A172 (cell line): ENCODE results near the gene GSE1. TPM values are rescaled to one million over a fixed set of nuclear protein-coding genes. Genes with fewer than 3 reads are reported as not detected.
"Not testable (repeated sequence)": the region's sequence is repeated elsewhere in the genome, so short reads cannot be mapped to it uniquely, and the experiment has no call there.

Experiments
- DNase-seq: peaks from one replicate; pipeline ENCODE4 v3.0.0-alpha.2; 2015; ENCODE audit warnings: low spot score
- total RNA-seq: library from RNA; depleted of rRNA; stranded (reverse); fragments of >200 nt; shearing (Covaris generic); gene quantifications from 2 replicates; pipeline ENCODE4 v1.2.3, GENCODE V29; 2014

Gene GSE1
- total RNA-seq, 1 experiment from 2014 or later = 13.4 TPM

DNA sequence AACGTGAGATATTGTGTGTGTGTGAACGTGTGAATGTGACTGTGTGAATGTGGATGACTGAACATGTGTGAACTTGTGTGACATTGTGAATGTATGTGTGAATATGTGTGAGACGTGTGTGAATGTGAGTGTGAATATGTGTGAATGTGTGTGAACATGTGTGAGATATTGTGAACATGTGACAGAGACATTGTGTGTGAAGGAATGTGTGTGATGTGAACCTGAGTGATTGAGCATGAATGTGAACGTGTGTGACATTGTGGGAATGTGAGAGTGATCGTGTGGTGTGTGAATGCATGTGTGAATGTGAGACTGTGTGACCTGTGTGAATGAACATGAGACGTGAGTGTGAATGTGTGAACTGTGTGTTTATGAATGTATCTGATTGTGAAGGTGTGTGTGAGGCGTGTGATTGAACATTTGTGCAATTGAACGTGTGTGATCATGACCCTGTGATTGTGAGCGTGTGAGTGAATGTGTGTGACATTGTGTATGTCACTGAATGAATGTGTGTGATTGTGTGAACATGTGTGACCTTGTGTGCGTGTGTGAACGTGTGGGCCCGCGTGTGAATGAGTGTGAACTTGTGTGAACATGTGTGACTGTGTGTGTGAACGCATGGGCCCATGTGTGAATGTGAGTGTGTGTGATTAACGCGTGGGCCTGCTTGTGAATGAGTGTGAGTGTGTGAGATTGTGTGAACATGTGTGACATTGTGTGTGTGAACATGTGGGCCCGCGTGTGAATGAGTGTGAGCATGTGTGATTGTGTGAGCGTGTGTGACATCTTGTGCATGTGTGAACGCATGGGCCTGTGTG is 23.2 kb upstream of the GSE1 start:
- no peak for DNase-seq

DNA sequence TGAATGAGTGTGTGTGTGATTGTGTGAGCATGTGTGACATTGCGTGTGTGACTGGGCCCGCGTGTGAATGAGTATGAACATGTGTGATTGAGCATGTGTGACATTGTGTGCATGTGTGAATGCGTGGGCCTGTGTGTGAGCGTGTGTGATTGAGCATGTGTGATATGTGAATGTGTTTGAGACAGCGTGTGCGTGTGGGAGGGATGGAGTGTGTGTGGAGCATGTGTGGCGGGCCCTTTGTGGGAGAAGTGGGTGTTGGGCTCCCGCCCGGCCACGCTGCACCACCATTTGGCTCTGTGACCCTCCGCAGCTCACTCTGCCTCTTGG is 22.7 kb upstream of the GSE1 start:
- no peak for DNase-seq

DNA sequence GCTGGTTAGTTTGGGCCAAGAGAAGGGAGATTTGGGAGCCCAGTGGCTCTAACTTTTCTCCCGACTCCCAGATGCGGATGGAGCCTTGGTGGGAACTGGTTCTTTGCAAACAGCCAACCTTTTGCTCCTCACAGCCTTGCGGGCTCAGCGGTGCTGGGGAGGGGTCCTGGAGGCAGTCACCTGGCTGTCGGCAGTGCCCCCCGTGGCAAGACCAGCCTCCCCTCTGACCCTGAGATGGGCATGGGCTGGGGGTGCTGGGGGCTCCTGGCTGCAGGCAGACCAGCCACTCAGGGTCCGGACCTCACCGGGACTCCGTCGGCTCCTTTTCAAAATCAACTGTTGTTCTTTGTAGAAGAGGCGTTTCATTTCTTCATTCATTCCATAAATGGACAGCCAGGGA is 21.7 kb upstream of the GSE1 start:
- DNase-seq = no peak

DNA sequence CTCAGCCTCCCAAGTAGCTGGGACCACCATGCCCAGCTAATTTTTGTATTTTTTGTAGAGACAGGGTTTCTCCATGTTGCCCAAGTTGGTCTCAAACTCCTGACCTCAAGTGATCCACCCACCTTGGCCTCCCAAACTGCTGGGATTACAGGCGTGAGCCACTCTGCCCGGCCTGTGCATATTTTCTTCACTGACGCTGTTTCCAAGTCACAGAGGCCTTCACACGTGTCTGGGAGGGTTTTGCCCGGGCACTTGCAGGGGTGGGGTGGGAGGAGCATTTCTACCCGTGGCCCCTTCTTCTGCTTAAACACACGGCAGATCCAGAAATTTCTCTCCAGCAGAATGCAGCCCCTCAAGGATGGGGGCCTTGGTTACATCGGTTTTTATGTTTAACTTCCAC is 20.8 kb upstream of the GSE1 start:
- not testable (repeated sequence) for DNase-seq

DNA sequence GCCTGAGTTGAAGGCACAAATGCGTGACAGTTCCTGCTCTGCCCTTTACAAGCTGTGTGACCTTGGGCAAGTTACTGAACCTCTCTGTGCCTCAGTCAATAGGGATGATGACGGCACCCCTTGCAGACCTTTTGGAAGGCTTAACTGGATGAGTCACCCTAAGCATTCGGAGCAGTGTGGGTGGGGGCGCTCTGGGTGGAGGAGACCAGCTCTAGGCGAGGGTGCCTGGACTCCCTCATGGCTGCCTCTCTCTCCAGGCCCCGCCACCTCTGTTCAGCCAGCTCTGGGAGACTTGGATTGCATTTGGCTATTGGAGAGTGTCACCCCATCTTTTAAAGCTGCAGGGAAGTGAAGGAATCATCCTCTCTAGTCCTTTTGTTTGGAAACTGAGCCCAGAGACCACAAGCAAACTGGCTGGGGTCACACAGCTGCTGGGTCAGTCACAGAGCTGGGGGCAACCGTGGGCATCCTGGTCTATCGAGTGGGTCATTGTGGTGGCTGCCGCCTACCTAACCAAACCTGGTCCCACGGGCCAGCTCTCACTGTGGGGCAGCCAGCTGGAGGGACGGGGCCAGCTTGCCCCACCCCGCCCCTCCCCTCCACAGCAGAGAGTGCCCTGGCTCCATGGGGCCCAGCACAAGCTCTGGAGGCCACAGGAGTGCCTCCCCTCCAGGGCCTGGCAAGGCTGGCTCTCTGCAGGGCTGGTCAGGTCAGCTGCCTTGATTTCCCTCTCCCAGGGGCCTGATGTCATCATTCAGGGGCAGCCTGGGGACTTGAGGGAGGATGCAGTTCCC is 20.2 kb upstream of the GSE1 start:
- peak; percentile 38 for DNase-seq

DNA sequence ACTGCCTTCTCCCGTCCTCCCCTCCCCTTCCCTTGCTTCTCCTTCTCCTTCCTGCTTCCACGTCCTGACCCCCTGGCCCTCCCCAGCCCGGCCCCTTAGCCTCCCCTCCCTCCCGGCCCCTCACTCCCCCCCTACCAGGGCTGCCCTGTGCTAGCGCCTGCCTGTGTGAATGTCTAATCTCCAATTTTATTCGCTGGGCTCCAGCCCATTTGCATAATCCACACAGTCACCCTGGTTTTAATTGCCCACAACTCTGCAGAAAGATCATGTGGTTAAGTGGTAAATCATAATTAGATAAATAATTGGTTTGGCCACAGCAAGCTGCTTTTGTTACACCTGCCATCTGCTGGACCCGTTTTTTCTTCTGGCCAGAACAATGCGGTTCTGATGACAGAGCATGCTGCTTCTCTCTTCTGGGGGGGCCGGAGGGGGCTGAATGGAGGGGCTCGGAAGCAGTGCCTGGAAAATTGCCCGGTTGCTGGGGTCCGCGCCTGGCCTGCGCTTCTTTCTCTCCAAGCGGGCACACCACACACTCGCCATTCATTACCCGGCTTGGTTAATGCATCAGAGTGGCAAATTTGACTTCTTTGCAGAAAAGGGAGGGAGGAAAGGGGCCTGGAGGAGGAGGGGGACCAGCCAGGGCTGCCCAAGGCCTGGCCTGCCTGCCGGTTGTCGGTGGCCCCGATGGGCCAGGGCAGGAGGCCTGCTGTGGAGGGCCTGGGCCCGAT is 19.5 kb upstream of the GSE1 start:
- DNase-seq = no peak

DNA sequence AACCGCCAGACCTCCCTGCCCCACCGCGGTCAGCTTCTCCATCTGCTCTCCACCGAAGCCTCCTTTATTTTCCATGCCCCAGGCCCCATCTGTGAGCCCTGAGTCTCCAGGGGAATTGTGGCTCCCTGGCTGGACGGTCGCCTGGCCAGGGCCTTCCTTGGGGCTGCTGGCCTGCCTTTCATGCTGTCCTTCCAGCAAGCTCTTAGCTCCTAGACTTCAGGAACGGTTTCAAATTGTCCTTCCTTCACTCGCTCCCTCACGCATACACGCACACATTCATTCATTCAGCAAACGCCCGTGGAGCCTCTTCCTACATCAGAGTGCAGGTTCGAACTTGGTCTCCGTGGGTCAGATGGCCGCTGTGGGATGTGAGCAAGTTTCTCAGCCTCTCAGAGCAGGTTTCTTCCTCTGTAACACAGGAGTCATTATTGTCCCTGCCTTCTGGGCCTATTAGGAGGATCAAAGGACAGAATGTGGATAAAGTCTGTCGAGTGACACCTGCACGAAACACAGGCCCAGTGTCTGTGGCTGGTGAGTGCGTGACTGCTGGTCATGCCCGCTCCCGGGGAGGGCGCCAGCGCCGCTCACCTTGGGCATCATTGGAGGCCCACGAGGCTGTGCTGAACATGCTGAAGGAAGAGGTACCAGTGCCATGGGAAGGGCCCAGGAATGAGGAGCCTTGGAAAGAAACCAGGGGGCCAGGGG is 18.7 kb upstream of the GSE1 start:
- no peak for DNase-seq

DNA sequence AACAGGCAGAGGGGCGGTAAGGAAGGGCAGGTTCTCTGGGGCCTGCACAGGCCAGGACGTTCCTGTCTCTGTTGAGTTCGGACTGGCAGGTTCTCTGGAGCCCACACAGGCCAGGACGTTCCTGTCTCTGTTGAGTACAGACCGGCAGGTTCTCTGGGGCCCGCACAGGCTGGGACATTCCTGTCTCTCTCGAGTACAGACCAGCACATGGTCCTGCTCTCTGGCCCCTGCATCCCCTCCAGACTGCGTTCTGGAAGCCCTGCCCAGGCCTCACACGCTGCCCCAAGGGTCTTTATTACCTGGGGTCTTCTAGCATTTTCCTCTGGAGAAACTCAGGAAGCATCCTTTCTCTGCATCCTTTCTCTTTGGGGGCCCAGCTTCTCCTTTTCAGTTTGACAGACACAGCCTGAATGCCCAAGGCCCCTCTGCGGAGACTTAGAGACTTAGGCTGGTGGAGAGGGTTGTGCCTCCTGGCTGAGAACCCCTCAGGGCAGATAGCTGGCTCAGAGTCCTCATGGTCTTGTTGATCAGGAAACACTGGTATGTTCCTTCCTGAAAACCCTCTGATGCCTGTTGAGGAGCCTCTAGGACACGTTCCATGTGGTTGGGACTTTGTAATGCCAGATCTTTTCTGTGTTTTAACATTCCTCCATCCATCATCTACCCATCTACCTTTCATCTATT is 18.0 kb upstream of the GSE1 start:
- DNase-seq = no peak

DNA sequence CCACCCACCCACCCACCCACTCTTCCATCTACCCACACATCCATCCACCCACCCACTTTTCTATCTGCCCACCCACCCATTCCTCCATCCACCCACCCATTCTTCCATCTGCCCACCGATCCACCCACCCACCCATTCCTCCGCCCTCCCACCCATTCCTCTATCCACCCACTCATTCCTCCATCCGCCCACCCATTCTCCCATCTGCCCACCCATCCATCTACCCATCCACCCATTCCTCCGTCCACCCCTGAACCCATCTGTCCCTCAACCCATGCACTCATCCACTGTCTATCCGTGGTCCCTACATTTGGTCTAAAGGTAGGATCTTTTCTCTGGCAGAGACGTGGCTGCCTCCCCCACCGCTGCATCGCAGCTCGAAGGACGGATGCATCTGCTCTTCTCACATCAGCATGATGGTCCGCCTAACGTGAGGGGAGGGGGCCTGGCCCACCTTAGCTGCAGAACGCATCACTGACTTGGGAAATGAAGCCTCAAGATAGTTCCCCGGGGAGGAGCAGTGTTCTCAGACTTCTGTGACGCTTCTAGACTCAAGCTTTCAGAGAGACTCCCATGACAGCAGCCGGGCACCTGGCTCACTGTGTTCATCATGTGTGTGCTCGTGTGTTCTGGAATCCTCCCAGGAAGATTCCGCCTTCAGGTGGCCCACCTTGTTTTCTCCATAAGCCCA is 17.2 kb upstream of the GSE1 start:
- no peak for DNase-seq

DNA sequence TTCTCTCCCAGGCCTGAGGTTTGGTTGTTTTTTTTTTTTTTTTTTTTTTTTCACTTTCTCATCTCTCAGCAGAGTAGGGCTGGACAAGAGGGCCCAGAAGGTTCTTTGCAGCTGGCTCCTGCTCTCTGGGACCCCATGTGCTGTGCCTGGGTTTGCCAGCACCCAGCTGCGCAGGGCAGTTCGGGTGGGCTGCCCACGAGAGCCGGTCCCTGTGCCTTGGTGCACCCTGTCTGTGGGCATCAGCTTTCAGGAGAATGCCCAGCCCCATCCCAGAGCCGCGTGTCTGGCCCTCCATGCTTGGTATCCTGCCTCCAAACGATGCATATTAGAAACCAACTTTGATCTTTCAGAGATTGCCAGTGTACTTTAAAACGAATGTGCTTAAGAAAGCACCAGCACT is 15.0 kb upstream of the GSE1 start:
- DNase-seq = no peak

DNA sequence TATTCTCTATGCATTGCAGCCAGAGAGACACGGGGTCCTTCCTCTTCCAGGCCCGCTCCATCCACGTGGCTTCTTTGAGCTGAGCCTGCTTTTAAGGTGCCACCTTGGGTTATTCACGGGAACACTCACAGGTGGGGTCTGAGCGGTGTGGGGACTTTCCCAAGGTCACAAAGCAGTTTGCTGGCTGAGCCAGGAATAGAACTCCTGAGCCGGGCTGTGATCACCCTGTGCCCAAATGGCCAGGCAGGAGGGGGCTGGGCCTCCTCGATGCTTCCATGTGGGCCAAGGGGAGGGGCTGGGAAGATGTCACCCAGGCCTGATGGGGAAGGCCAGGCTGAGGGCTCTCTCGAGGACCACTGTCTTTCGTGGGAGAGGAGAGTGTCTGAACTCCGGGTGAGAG is 13.0 kb upstream of the GSE1 start:
- no peak for DNase-seq

DNA sequence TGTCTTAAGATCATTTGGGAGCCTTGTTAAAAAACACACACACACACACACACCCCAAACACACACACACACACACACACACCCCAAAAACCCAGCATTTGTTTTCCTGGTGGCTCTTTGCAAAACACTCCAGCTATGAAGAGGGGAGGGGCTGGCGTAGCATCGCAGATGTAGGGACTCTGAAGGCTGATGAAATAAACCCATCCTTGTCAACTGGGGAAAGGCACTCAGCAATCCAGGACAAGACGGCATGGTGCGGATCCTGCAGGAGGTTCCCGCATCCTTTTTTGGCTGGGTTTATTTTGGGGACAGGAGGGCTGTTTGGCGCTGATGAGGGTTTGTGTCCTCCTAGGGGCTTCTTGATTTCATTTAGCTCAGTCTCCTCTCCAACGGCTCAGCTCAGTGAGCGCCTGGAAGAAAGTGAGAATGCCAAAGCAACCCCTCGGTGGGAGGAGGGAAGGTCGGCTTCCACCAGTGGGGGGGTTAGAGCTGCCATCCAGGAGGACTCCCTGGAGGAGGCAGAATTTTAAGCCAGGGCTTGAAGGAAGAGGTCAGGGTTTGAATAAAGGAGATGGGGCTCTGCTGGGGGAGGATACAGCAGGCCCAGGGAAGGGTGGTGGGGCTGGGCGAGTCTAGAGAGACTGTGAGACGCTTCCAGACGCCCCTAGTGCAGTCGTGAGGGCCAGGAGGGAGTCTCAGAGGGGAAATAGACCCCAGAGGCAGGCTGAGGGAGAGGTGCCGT is 12.4 kb upstream of the GSE1 start:
- no peak for DNase-seq

DNA sequence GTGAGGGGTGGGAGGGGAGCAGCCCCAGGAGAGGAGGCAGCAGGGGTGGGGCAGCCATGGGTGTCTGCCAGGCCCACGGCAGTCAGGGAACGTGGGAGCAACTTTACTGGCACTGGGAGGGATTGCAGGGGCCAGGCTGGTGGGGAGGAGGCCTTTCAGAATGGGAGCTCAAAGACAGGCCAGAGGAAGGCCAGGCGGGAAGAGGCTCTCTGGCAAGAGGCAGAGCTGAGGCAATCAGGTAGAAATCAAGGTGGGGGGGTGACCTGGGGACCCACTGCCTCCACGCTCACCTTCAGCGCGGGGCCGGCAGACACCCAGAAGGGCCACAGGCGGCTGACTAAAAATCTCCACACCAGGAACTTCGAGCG is 11.9 kb upstream of the GSE1 start:
- no peak for DNase-seq

DNA sequence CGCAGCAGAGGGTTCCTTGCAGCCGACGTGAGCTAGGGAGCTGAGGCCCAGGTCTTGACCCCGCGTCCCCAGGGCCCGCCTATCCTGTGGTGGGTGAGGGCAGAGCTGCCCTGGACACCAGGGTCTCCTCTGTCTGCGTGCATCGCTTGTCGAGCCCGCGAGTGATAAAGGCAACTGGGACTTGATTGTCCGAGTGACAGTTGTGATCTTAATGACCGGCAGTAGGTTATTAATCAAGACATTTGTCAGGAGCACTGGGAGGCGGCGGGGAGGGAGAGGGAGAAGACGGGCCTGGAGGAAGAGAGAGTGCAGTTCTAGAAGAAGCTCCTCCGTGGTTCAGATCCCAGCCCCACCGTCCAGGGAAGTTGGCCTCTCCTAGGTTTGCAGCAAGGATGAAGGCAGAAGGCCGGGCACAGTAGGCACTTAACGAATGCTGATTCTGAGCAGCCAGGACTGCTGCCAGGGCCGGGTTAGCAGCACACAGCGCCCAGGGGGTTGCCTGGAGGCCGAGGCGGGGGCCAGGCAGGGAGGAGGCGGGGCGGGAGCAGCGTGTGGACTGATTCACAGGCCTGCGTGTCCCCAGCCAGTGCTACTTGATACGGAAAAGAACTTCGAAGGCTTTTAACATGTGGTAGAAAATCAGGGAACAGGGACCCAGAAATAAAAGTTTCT is 11.3 kb upstream of the GSE1 start:
- DNase-seq = no peak

DNA sequence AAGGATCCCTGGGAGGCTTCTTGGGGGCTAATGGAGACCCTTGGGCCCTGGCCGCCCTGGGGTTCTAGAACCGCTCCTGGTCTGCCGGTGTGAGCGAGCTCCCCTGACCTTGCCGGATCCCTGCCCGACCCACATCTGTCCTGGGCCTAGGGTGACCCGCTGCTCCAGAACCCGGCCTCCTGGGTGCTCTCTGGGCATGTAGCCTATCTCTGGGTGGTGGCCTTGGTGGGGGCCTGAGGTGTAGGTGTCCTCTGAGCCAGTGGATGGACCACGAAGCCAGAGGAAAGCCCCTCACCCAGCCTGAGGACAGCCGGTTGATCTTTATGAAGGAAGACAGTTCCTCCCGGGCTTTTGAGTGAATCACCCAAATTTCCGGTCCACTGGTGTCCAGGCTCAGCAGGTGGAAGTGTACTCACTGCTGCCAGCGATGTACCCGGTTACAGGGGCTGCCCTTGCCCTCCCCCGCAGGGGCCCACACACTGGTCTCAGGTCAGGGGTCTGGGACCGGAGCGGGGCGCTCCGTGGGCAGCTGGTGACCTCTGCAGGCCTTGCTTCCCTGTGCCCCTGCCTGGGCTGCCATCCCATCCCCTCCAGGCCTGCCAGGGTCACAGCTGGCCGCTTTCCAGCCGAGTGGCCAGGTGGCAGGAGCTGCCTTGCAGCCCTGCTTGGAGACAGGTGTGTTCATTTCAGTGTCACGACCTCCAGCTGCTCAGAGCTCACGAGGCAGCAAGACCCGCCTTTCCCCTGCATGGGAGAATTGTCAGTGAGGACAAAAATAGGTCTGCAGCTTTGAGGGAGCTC is 10.5 kb upstream of the GSE1 start:
- peak; percentile 18 for DNase-seq

DNA sequence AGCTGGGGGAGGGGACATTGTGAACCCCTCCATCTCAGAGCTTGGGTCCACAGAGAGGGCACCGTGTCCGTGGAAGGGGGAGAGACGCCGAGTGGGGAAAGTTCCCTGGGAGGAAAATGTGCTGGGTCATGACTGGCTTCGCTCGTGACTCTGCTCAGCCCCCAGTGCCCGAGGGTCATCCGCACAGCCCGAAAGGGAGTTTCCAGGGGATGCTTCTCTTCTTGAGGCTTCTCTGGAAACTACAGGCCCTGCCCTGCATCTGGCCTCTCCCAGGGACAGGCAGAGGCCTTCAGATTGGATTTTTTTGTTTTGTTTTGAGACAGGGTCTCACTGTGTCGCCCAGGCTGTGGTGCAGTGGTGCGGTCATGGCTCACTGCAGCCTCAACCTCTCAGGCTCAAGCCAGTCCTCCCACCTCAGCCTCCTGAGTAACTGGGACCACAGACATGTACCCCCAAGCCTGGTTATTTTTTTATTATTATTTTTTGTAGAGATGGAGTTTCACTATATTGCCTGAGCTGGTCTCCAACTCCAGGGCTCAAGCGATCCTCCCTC is 9.8 kb upstream of the GSE1 start:
- DNase-seq = no peak

DNA sequence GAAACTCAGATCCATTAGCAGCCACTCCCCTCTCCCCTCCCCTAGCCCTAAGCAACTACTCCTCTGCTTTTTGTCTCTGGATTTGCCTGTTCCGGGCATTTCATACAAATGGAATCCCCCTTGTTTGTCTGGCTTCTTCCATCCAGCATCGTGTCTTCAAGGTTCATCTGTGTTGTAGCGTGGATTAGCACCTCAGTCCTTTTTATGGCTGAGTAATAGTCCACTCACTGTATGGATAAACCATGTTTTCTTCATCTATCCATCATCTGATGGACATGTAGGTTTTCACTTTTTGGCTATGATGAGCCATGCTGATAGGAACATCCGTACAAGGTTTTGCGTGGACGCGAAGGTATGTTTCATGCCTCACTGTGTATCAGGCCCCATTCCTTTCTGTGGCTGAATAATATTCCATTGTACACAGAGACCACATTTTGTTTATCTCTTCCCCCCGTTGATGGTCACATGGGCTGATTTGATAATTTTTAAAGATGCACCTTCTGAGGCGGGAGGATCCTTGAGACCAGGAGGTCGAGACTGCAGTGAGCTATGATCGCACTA is 8.9 kb upstream of the GSE1 start:
- DNase-seq = no peak
